BLaER1 treated with 17β-estradiol and CSF1 and Interleukin-3, amounts not matched to agents 10 nM and 100 nM (cell line): ENCODE measurements around the gene IL15RA.
A peak's percentile ranks its signal among the peaks of the same experiment; 100 is the strongest.

Source experiments
- H3K27ac ChIP-seq, 11 experiments: shearing (Covaris generic); formaldehyde crosslinking; 2 replicates each; pipeline ENCODE4 v1.8.1; 2022
- H3K27me3 ChIP-seq, 11 experiments: shearing (Covaris generic); formaldehyde crosslinking; 2 replicates each; pipeline ENCODE4 v1.8.1; 2022
- H3K36me3 ChIP-seq, 11 experiments: shearing (Covaris generic); formaldehyde crosslinking; 2 replicates each; pipeline ENCODE4 v1.8.1; 2022
- H3K4me1 ChIP-seq, 10 experiments: shearing (Covaris generic); formaldehyde crosslinking; 2 replicates each; pipeline ENCODE4 v1.8.1; 2022
- H3K4me2 ChIP-seq, 11 experiments: shearing (Covaris generic); formaldehyde crosslinking; 2 replicates each; pipeline ENCODE4 v1.8.1; 2022
- H3K4me3 ChIP-seq, 10 experiments: shearing (Covaris generic); formaldehyde crosslinking; 2 replicates each; pipeline ENCODE4 v1.8.1; 2022
- H3K9ac ChIP-seq, 11 experiments: shearing (Covaris generic); formaldehyde crosslinking; 2 replicates each; pipeline ENCODE4 v1.8.1; 2022
- H3K9me3 ChIP-seq, 11 experiments: shearing (Covaris generic); formaldehyde crosslinking; replicated peaks in 1 of 11; 2 replicates each; pipeline ENCODE4 v1.8.1; 2022
- H4K20me1 ChIP-seq, 11 experiments: shearing (Covaris generic); formaldehyde crosslinking; 2 replicates each; pipeline ENCODE4 v1.8.1; 2022
- Cebpa-rat ChIP-seq, 11 experiments: shearing (Covaris generic); IDR thresholded peaks; 2 replicates each; pipeline ENCODE4 v1.8.1; 2022

The IL15RA gene

DNA sequence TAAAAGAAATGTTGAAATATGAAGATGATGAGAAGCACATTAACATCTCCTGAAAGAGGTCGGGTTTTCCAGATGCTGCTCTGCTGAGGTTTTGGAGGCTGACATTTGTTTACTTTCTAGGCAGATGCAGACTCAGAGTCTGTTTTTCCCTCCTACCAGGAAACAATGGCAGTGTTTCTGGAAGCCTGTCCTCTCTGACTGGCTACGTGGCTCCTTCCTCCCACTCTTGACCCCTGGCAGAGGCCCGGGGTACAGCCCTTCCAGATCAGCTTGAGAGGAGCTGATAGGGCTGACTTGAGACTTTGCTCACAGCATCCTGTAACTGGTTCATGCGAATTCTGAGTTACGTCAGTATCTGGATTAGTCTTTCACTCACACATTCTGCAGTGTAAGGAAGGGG is 41.1 kb upstream of the IL15RA start:
- peaks cover 0 to 32% (median 0%) of the 10 kb centered on the region in 11 experiments; a peak in 2 of 22 replicates for H3K36me3 ChIP-seq
- H3K4me1 ChIP-seq: peaks cover 7 to 25% (median 11%) of the 10 kb centered on the region in 10 experiments
- 0 out of 22 replicates have a peak, but pooled peaks cover 0 to 5% (median 0%) of the 10 kb centered on the region in 11 experiments for H3K9me3 ChIP-seq

DNA sequence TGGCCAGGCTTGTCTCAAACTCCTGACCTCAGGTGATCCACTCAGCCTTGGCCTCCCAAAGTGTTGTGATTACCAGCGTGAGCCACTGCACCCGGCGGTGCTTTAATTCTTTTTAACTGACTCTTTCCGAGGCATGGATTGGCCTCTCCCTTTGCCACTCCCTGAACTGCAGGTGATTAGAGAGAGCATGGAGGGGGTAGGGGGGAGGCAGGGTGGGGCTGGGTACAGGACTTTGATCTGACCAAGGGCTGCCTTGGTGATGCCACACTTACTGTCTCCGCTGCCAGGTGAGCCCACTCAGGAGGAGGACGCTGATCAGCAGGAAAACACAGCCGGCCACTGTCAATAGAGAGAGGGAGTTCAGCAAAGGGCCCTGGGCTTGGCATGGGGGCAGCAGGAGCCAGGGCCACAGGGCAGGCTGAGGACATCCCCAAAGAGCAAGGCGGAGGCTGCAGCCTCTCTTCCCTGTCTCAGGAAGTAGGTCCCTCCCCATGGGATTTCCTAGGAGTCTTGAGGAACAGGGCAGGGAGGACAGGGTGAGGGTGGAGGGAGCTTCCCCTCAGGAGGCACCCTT is 40.5 kb upstream of the IL15RA start:
- peaks cover 13 to 25% (median 16%) of the 10 kb centered on the region in 10 experiments for H3K4me1 ChIP-seq
- H3K4me2 ChIP-seq: no peak overlapping the region
- no peak overlapping the region for H3K27ac ChIP-seq
- H3K9ac ChIP-seq: no peak overlapping the region
- no peaks in the 10 kb centered on the region for H4K20me1 ChIP-seq
- TF ChIP-seq Cebpa-rat (IDR thresholded peaks at IDR 0.05): no peak
- no peaks in the 10 kb centered on the region for H3K27me3 ChIP-seq
- peaks cover 0 to 27% (median 0%) of the 10 kb centered on the region in 11 experiments; a peak in 2 of 22 replicates for H3K36me3 ChIP-seq
- H3K4me3 ChIP-seq: no peak overlapping the region
- 0 out of 22 replicates have a peak, but pooled peaks cover 0 to 5% (median 0%) of the 10 kb centered on the region in 11 experiments for H3K9me3 ChIP-seq

More for the DNA sequence above, 41.1 kb upstream of the IL15RA start:
- TF ChIP-seq Cebpa-rat (IDR thresholded peaks at IDR 0.05): no peak
- no peak overlapping the region for H3K9ac ChIP-seq
- no peak overlapping the region for H3K4me3 ChIP-seq
- no peak overlapping the region for H3K27ac ChIP-seq
- H3K4me2 ChIP-seq: no peak overlapping the region
- H4K20me1 ChIP-seq: no peaks in the 10 kb centered on the region
- no peaks in the 10 kb centered on the region for H3K27me3 ChIP-seq

DNA sequence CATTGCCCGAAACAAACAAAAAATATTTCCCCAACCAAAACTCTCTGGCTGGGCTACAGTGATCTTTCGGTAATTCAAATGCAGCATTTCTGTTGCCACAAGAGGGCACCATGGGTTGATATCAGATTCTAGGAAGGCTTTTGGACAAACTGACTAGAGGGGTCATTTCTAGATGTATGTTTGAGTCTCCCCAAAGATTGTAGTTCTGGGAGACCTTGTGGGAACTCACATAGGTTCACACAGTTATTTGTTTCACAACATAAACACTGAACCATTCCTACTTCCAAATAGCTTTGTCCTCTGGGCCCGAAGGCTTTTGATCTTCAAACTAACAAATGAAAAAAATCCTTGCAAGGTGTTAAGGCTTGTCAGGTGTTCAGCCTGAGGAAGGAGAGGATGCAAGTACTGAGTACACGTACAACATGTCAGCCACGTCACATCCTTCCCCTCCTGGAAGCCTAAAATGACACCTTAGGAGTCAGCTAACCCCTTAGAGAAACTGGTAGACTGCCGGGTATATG is 37.0 kb upstream of the IL15RA start:
- H3K4me2 ChIP-seq: peak overlapping the region; percentile 25 to 82 (median 54); a peak in 19 of 22 replicates
- TF ChIP-seq Cebpa-rat (IDR thresholded peaks at IDR 0.05): no peak
- H3K27me3 ChIP-seq: no peaks in the 10 kb centered on the region
- H3K4me1 ChIP-seq: peaks cover 4 to 37% (median 26%) of the 10 kb centered on the region in 10 experiments; a peak in 17 of 20 replicates
- H3K4me3 ChIP-seq: no peak overlapping the region
- H3K9ac ChIP-seq: peak overlapping the region in 3 of 11 experiments; percentile 4 to 28 (median 8); a peak in 2 of 22 replicates
- H3K9me3 ChIP-seq: peaks cover 0 to 5% (median 3%) of the 10 kb centered on the region in 11 experiments; a peak in 6 of 22 replicates
- H3K27ac ChIP-seq: no peak overlapping the region
- H3K36me3 ChIP-seq: peaks cover 0 to 5% (median 0%) of the 10 kb centered on the region in 11 experiments; a peak in 2 of 22 replicates
- no peaks in the 10 kb centered on the region for H4K20me1 ChIP-seq

DNA sequence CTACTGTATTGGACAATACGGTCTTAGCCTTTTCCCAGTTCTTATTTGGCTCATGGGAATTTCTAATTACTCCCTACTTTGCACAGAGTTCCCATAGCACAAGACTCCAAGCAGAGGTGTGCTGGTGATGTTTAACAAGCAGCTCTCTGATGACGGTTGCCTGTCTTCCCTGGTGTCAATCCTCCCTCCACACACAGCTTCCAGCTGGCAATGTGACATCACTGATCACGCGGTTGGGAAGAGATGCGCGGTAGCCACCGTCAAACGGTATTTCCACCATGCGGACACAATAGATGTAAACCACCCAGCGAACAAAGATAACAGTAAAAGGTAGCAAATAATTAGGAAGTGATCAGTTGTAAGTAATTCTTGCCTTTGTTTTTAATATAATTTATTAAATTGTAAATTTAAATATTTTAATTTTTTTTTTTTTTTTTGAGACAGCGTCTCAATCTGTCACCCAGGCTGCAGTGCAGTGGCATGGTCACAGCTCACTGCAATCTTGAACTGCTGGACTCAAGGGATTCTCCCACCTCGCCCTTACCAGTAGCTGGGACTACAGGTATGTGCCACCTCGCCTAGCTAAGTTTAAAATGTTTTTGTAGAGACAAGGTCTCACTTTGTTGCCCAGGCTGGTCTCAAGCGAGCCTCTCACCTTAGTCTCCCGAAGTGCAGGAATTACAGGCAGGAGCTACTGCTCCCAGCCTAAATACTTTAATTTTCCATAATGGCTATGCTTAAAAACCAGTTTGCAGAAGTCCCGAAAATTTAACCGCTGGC is 36.3 kb upstream of the IL15RA start:
- no peaks in the 10 kb centered on the region for H3K27me3 ChIP-seq
- H3K27ac ChIP-seq: no peak overlapping the region
- peaks cover 1 to 12% (median 5%) of the 10 kb centered on the region in 11 experiments; a peak in 20 of 22 replicates for H3K9me3 ChIP-seq
- H3K9ac ChIP-seq: peak overlapping the region in 2 of 11 experiments; percentile 8 to 28; a peak in 1 of 22 replicates
- H4K20me1 ChIP-seq: no peaks in the 10 kb centered on the region
- peaks cover 0 to 5% (median 0%) of the 10 kb centered on the region in 11 experiments; a peak in 1 of 22 replicates for H3K36me3 ChIP-seq
- peak overlapping the region; percentile 35 to 82 (median 62); a peak in 20 of 22 replicates for H3K4me2 ChIP-seq
- peaks cover 4 to 37% (median 26%) of the 10 kb centered on the region in 10 experiments; a peak in 17 of 20 replicates for H3K4me1 ChIP-seq
- no peak for TF ChIP-seq Cebpa-rat (IDR thresholded peaks at IDR 0.05)
- H3K4me3 ChIP-seq: no peak overlapping the region

DNA sequence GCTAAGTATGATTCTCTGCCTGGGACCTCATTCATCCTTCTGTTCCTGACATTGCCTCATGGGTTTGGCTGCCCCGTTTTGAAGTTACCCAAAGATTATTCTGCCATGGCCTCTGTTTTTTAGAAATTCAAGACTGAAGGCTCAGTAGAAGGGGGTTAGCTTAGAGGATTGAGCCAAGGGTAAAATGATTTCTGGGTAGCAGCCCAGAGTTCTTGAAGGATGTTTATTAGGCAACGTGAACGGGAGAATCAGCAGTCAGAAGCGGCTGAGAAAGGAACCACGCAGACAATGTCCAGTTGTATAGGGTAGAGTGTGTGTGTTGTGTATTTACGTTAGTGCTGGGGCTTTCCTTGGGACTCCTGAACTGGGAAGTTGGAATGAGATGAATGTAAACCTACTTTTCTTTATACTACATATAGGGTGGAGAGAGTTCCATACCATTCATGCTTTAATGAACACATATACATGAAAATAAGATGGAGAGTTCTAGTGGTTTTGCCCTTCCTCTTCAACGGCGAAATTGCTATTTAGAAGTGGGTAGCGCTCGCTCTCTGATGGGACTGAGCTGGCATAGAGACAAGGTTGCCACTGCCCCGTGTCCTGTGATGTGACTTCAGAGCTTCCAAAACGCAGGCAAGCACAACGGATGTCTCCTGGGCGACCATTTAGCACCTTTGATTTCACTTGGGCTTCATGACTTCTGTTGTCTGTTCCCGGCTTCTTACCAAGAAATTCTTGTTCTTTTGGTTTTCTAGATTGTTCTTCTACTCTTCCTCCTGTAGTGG is 35.0 kb upstream of the IL15RA start:
- peak overlapping the region in 1 of 11 experiments; percentile 24; a peak in 2 of 22 replicates for H3K27ac ChIP-seq

DNA sequence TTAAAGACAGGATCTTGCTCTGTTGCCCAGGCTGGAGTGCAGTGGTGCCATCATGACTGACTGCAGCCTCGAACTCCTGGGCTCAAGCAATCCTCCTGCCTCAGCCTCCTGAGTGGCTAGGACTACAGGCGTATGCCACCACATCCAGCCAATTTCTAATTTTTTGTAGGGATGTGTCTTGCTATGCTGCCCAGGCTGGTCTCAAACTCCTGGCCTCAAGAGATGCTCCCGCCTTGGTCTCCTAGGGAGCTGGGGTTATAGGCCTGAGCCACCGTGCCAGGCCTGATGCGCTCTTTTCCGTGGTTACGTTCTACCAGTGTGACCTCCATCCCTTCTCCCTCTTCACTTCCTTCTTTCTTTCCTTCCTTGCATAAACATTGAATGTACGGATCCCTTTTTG is 34.2 kb upstream of the IL15RA start:
- Histone ChIP-seq H3K36me3 (peaks cover 0 to 10% (median 0%) of the 10 kb centered on the region in 11 experiments; a peak in 2 of 22 replicates), H3K27ac (no peak overlapping the region), H3K27me3 (no peaks in the 10 kb centered on the region), H3K9me3 (peaks cover 22 to 32% (median 25%) of the 10 kb centered on the region in 11 experiments), H3K9ac (no peak overlapping the region), H3K4me2 (peak overlapping the region in 7 of 11 experiments; percentile 49 to 82 (median 64); a peak in 10 of 22 replicates), H4K20me1 (no peaks in the 10 kb centered on the region), H3K4me3 (no peak overlapping the region), H3K4me1 (peaks cover 4 to 37% (median 26%) of the 10 kb centered on the region in 10 experiments; a peak in 17 of 20 replicates)
- no peak for TF ChIP-seq Cebpa-rat (IDR thresholded peaks at IDR 0.05)

More for the DNA sequence above, 35.0 kb upstream of the IL15RA start:
- H3K4me2 ChIP-seq: peak overlapping the region in 10 of 11 experiments; percentile 37 to 82 (median 59); a peak in 19 of 22 replicates
- no peaks in the 10 kb centered on the region for H4K20me1 ChIP-seq
- peaks cover 4 to 37% (median 26%) of the 10 kb centered on the region in 10 experiments; a peak in 17 of 20 replicates for H3K4me1 ChIP-seq
- TF ChIP-seq Cebpa-rat (IDR thresholded peaks at IDR 0.05): no peak
- H3K9me3 ChIP-seq: peaks cover 14 to 25% (median 18%) of the 10 kb centered on the region in 11 experiments
- H3K4me3 ChIP-seq: no peak overlapping the region
- H3K36me3 ChIP-seq: peaks cover 0 to 9% (median 0%) of the 10 kb centered on the region in 11 experiments; a peak in 2 of 22 replicates
- no peak overlapping the region for H3K9ac ChIP-seq
- no peaks in the 10 kb centered on the region for H3K27me3 ChIP-seq

DNA sequence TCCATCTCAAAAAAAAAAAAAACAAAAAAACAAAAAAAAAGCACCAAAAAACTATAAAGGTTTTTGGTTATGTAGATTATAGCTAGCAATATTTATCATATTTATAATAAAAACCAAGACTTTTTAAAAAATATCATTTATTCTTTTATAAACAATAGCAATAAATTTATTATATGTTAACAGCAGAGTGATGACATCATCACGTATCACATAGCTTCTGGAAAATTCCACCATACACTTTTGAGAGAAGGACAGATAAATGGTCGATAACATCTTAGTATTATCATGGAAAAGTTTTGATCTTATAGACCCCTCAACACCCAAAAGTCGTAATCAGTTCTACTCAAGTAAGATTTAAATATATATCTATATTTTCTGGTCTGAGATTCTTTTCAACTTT is 33.2 kb upstream of the IL15RA start:
- H3K4me1 ChIP-seq: peaks cover 4 to 37% (median 26%) of the 10 kb centered on the region in 10 experiments; a peak in 17 of 20 replicates
- no peak overlapping the region for H3K9ac ChIP-seq
- TF ChIP-seq Cebpa-rat (IDR thresholded peaks at IDR 0.05): no peak
- no peaks in the 10 kb centered on the region for H3K27me3 ChIP-seq
- no peak overlapping the region for H3K27ac ChIP-seq
- peaks cover 0 to 10% (median 0%) of the 10 kb centered on the region in 11 experiments; a peak in 2 of 22 replicates for H3K36me3 ChIP-seq
- no peak overlapping the region for H3K4me3 ChIP-seq
- H3K4me2 ChIP-seq: no peak overlapping the region
- no peaks in the 10 kb centered on the region for H4K20me1 ChIP-seq
- peaks cover 22 to 38% (median 27%) of the 10 kb centered on the region in 11 experiments for H3K9me3 ChIP-seq

DNA sequence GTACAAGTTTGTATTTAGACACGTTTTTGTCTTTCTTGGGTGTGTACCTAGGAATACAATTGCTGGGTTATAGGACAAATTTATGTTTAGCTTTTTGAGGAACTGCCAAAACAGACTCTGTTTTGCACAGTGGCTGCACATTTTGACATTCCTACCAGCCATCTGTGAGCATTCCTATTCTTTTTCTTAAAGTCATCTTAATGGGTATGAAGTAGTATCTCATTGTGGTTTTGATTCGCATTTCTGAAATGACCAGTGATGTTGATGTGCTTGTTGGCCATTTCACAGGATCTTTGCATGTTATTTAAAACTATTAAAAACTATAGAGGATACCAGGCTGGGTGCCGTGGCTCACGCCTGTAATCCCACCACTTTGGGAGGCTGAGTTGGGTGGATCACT is 32.6 kb upstream of the IL15RA start:
- Histone ChIP-seq H3K9ac (no peak overlapping the region), H3K4me1 (peaks cover 4 to 37% (median 26%) of the 10 kb centered on the region in 10 experiments; a peak in 17 of 20 replicates), H3K27ac (no peak overlapping the region), H4K20me1 (no peaks in the 10 kb centered on the region), H3K4me2 (no peak overlapping the region), H3K36me3 (peaks cover 0 to 10% (median 0%) of the 10 kb centered on the region in 11 experiments; a peak in 2 of 22 replicates), H3K4me3 (no peak overlapping the region), H3K27me3 (no peaks in the 10 kb centered on the region), H3K9me3 (peaks cover 22 to 38% (median 27%) of the 10 kb centered on the region in 11 experiments)
- TF ChIP-seq Cebpa-rat (IDR thresholded peaks at IDR 0.05): no peak
